Adrenal gland (tissue), 12 donors: Measurements from ENCODE around the gene SLC12A4. TPM values are rescaled to one million over a fixed set of nuclear protein-coding genes. Genes with fewer than 3 reads are reported as not detected.
A peak's percentile ranks its signal among the peaks of the same experiment; 100 is the strongest.

Experiments used
- DNase-seq, 7 donors: peaks; one replicate each; pipeline ENCODE4 v3.0.0-alpha.2; 2019 to 2020
- H3K27ac ChIP-seq, 5 donors: fragments of 200-600 bp; sonication (generic) in 4 of 5; 1 replicate in 3 of 5; 2 replicates in 2 of 5; pipeline versions ENCODE4 v1.5.1 to v1.8.0; 2016 to 2020; ENCODE audit warnings: mild to moderate bottlenecking in 1 of 5
- H3K27me3 ChIP-seq: fragments of 200-600 bp; 2 replicates; pipeline ENCODE4 v1.8.0; 2021
- H3K36me3 ChIP-seq, 2 donors: fragments of 200-600 bp; replicated peaks in 1 of 2; 1 replicate in 1 of 2; 2 replicates in 1 of 2; pipeline versions ENCODE4 v1.5.1 to v1.8.0; 2018 to 2022
- H3K4me1 ChIP-seq, 2 donors: fragments of 200-600 bp; replicated peaks in 1 of 2; 1 replicate in 1 of 2; 2 replicates in 1 of 2; pipeline versions ENCODE4 v1.5.1 to v1.8.0; 2018 to 2021
- H3K4me3 ChIP-seq, 4 donors: fragments of 200-600 bp; sonication (generic) in 3 of 4; one replicate each; pipeline ENCODE4 v1.5.1; 2016 to 2018
- H3K9me3 ChIP-seq, 3 donors: fragments of 200-600 bp; sonication (generic) in 1 of 3; replicated peaks in 1 of 3; 1 replicate in 2 of 3; 2 replicates in 1 of 3; pipeline versions ENCODE4 v1.5.1 to v1.8.0; 2016 to 2021
- POLR2A ChIP-seq, 2 donors: fragments of 450-650 bp; IDR thresholded peaks; one replicate each; pipeline ENCODE4 v1.6.1; 2017; ENCODE audit warnings: antibody characterized with exemption in 2 of 2, mild to moderate bottlenecking in 2 of 2, moderate library complexity in 1 of 2
- WGBS, 4 donors: extraction: QIAGEN DNeasy Blood & Tissue Kit in 2 of 4; methylation state at CpG; one replicate each; pipeline versions ENCODE4 v1.1.5 to v1.1.7; 2013 to 2017; 5-methylcytosine and 5-hydroxymethylcytosine counted together
- intact Hi-C, 2 donors: fragments of 100-400 bp; cut with DNase I; formaldehyde crosslinking; loops; one replicate each; pipeline versions ENCODE4 v1.14.1 to v1.15.0; 2022 to 2023
- polyA plus RNA-seq, 3 donors: library from polyadenylated mRNA; stranded (reverse); fragments of 200-250 nt in 2 of 3; fragments of 350-450 nt in 1 of 3; fragmentation: Illumina TruSeq in 1 of 3; extraction: RNeasy Lipid Tissue Mini Kit (QIAGEN cat#74804) in 1 of 3; gene quantifications; one replicate each; pipeline ENCODE4 v1.2.3, GENCODE V29; 2013 to 2014
- total RNA-seq, 9 donors: library from RNA; depleted of rRNA in 4 of 9; stranded (reverse); fragments of >200 nt in 4 of 9; fragments of 120-200 nt in 1 of 9; fragmentation: NEBNext Ultra II Directional in 1 of 9; extraction: Animal tissue kit (Norgen Biotek cat#: 25700) in 1 of 9; gene quantifications; one replicate each; pipeline versions ENCODE4 v1.1.0 to v1.2.4, GENCODE V29; 2013 to 2023
- TF ChIP-seq, protein P1 (sequence below), 6 experiments: fragments of 450-650 bp in 4 of 6; fragments of 200-600 bp in 2 of 6; sonication (generic) in 1 of 6; IDR thresholded peaks; 1 replicate in 5 of 6; 2 replicates in 1 of 6; pipeline versions ENCODE4 v1.5.1 to v1.8.0; 2016 to 2021; ENCODE audit warnings: antibody characterized with exemption in 6 of 6, mild to moderate bottlenecking in 2 of 6, moderate library complexity in 1 of 6
- donor health status: healthy with polysubstance abuse.
- donor health status: Bipolar disorder and iron deficiency.
- donor health status: DM: yes; HTN: yes; CAD: no.
- donor health status: DM: no; HTN: no; CAD: no.
- donor health status: DM: no; HTN: no; CAD: no.
- donor health status: DM: yes; HTN: yes; CAD: no.

Gene SLC12A4
- total and polyA plus RNA-seq, 12 donors, result 15.4 to 111 (median 72.7) TPM

DNA sequence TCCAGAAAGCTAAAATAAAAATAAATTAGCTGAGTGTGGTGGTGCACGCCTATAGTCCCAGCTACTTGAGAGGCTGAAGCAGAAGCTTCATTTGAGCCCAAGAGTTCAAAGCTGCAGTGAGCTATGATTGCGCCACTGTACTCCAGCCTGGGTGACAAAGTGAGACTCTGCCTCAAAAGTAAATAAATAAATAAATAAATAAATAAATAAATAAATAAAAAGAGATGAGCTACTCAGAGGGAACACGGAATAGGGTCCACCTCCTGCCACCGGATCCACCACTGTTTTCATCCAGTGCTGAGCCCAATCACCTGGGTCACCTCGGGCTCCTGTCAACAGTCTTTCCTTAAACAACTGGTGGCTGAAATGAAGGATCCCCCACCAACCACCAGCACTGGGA lies 18.5 kb upstream of the SLC12A4 start:
- no peaks in the 10 kb centered on the region for H3K27me3 ChIP-seq
- no peak overlapping the region for H3K4me3 ChIP-seq
- WGBS, 4 donors, result 85 to 92% (median 90%) methylated on average over 5 of the region's 5 CpGs
- DNase-seq, result no peak
- no peaks in the 10 kb centered on the region for H3K36me3 ChIP-seq
- peaks cover 0 to 19% of the 10 kb centered on the region in 2 donors for H3K4me1 ChIP-seq
- H3K27ac ChIP-seq, result peak overlapping the region in 3 of 5 donors; percentile 26 to 72 (median 64)
- intact Hi-C loops, result loop anchor here in 1 of 2 donors (10.0 kb wide), 1 partner anchor 238 kb away; no protein-coding TSS in a partner anchor
- TF ChIP-seq, protein P1, sequence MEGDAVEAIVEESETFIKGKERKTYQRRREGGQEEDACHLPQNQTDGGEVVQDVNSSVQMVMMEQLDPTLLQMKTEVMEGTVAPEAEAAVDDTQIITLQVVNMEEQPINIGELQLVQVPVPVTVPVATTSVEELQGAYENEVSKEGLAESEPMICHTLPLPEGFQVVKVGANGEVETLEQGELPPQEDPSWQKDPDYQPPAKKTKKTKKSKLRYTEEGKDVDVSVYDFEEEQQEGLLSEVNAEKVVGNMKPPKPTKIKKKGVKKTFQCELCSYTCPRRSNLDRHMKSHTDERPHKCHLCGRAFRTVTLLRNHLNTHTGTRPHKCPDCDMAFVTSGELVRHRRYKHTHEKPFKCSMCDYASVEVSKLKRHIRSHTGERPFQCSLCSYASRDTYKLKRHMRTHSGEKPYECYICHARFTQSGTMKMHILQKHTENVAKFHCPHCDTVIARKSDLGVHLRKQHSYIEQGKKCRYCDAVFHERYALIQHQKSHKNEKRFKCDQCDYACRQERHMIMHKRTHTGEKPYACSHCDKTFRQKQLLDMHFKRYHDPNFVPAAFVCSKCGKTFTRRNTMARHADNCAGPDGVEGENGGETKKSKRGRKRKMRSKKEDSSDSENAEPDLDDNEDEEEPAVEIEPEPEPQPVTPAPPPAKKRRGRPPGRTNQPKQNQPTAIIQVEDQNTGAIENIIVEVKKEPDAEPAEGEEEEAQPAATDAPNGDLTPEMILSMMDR (IDR thresholded peaks at IDR 0.05), result no peak
- no peak for TF ChIP-seq POLR2A (IDR thresholded peaks at IDR 0.05)
- H3K9me3 ChIP-seq, result no peaks in the 10 kb centered on the region

DNA sequence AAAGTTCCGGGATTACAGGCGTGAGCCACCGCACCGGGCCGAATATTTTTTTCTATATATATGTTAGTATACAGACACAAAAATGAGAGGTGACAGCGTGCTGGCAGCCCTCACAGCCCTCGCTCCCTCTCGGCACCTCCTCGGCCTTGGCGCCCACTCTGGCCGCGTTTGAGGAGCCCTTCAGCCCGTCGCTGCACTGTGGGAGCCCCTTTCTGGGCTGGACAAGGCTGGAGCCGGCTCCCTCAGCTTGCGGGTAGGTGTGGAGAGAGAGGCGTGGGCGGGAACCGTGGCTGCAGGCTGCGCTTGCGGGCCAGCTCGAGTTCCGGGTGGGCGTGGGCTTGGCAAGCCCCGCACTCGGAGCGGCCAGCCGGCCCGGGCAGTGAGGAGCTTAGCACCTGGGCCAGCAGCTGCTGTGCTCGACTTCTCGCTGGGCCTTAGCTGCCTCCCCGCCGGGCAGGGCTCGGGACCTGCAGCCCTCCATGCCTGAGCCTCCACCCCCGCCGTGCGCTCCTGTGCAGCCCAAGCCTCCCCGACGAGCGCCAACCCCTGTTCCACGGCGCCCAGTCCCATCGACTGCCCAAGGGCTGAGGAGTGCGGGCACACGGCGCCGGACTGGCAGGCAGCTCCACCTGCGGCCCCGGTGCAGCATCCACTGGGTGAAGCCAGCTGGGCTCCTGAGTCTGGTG lies 13.7 kb upstream of the SLC12A4 start:
- TF ChIP-seq POLR2A (IDR thresholded peaks at IDR 0.05), result no peak
- TF ChIP-seq, protein P1 (IDR thresholded peaks at IDR 0.05), result no peak
- intact Hi-C loops, result loop anchor here (5.0 to 10.0 kb wide), 2 partner anchors 243 to 485 kb away; no protein-coding TSS in a partner anchor
- Histone ChIP-seq H3K9me3 (no peaks in the 10 kb centered on the region), H3K4me3 (no peak overlapping the region), H3K27ac (no peak overlapping the region), H3K36me3 (no peaks in the 10 kb centered on the region), H3K4me1 (peaks cover 0 to 19% of the 10 kb centered on the region in 2 donors), H3K27me3 (no peaks in the 10 kb centered on the region)
- 95 to 97% (median 95%) methylated on average over 21 to 49 of the region's 49 CpGs for WGBS, 4 donors
- no peak for DNase-seq

DNA sequence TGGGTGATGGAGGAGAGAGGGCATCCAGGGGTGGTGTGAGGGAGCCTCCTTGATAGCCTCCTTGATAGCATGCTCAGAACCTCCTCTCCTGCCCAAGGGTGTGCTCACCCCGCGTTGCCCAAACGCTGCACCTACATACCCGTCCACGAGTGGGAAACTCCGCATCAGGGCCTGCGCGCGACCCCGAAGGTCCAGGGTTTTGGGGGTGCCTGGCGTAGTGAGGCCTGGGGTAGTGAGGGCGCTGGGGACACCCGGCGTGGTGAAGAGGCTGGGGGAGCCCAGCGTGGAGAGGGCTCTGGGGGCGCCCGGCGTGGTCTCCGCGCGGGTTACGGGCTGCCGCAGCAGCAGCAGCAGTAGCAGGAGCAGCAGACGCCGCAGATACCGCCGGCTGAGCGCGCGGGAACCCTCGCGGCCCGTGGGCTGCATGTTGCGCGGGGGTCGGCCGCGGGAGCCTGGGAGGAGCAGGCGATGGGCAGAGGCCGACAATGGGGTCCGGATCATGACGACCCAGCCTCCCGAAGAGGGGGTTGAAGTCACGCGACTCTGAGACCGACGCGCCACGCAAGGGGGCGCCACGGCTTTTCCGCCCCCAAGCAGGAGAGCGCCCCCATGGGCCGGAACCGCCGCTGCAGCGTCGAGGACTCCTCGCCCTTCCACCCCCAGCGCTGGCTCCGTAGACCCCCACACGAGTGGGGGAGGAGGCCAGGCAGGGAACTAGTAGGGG lies 11.7 kb upstream of the SLC12A4 start, which contains the start of gene DPEP3:
DPEP3 (minus strand) TSS at position 545 of the 724 bp plus-strand sequence; CDS start at position 426, 119 bp downstream.
- no peaks in the 10 kb centered on the region for H3K36me3 ChIP-seq
- intact Hi-C loops, result loop anchor here (5.0 to 10.0 kb wide), 2 partner anchors 245 to 483 kb away; no protein-coding TSS in a partner anchor
- peaks cover 0 to 15% of the 10 kb centered on the region in 2 donors for H3K4me1 ChIP-seq
- no peak for TF ChIP-seq POLR2A (IDR thresholded peaks at IDR 0.05)
- TF ChIP-seq, protein P1 (IDR thresholded peaks at IDR 0.05), result no peak
- no peaks in the 10 kb centered on the region for H3K9me3 ChIP-seq
- H3K4me3 ChIP-seq, result no peak within 1 kb of the TSS
- H3K27me3 ChIP-seq, result no peaks in the 10 kb centered on the region
- DNase-seq, result no peak
- no peak within 1 kb of the TSS for H3K27ac ChIP-seq
- 66 to 94% (median 78%) methylated on average over 28 to 62 of the region's 62 CpGs for WGBS, 4 donors

DNA sequence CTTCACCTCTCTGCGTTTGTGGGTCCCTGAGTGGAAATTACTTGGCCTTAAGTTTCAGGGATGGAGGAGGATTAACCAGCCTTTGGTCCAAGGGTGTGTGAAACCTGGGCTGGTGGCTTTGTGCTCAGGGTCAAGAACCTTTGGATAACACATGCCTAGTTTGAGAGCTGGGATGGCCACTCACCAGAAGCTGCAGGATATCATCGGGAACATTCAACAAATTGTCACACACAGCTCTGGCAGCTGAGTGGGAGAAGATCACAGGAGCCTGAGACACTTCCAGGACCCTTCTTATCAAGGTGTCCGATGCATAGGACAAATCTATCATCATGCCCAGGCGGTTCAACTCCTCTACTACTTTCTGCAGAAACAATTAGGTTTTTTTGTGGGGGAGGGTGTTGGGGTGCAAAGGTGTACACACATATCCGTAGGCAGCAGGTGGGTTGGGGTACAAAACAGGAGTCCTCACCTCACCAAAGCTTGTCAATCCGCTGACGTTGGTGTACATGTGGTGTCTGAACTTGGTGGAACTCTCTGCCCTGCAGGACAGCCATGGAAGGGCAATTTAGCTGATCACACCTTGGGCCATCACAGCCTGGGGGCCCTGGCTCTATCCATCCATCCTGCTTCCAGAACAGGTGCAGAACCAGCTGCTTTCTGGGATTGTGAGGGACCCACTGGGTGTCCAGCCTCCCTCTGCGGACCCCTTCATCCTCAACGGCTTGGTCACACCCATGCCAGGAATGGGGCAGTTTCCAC lies 9.2 kb upstream of the SLC12A4 start:
- TF ChIP-seq POLR2A (IDR thresholded peaks at IDR 0.05), result no peak
- Histone ChIP-seq H3K4me1 (no peaks in the 10 kb centered on the region), H3K9me3 (no peaks in the 10 kb centered on the region), H3K27ac (no peak overlapping the region), H3K4me3 (no peak overlapping the region), H3K36me3 (no peaks in the 10 kb centered on the region), H3K27me3 (no peaks in the 10 kb centered on the region)
- WGBS, 4 donors, result 77 to 96% (median 90%) methylated on average over 7 to 9 of the region's 9 CpGs
- no peak for DNase-seq
- intact Hi-C loops, result no loop called here
